Stimulated activated CD8-positive, alpha-beta memory T cell treated with anti-CD3 and anti-CD28 coated beads, Interleukin-2, amount 100 ng/mL, for 1 hour (primary cell): ENCODE results near the gene HUNK.

Experiments used
- DNase-seq, 2 donors: peaks; one replicate each; pipeline ENCODE4 v3.0.0-alpha.2; 2020; ENCODE audit warnings: low read depth in 2 of 2

The HUNK gene

DNA sequence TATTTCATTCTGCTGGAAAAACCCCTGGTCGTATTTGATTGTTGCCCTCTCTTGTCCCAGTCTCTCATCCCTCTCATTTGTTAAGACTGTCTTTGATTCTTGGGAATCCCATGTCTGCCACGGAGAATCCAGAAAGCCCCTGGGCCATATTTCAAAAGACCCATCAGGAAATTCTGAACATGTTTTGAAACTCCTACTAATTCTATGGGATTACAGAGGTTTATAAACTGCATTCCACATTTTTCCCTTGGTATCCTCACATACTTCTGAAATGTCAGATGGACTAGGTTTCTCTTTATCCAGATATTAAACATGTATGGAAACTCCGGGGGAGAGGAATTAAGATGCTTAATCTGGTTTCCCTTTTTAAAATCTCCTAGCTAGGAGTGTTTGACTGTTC lies 80.0 kb downstream of the HUNK start:
- no peak for DNase-seq

DNA sequence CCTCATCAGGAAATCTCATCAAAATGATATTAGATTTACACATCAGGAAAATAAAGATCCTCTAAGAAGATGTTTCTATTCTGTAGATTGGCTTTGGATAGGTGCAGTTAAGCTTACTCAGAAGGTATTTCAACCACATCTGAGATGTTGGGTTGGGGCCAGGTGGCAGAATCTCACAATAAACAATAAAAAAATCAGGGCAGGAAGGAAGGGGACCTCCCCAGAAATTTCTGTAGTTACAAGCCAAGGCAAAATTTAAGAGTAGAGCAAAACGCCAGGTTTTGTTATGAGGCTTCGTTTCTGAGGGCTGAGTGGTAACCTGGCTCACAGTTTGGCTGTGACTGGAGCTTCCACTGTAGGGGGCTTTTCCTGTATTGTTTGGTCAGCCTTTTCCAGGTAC lies 84.8 kb downstream of the HUNK start:
- DNase-seq, result no peak

DNA sequence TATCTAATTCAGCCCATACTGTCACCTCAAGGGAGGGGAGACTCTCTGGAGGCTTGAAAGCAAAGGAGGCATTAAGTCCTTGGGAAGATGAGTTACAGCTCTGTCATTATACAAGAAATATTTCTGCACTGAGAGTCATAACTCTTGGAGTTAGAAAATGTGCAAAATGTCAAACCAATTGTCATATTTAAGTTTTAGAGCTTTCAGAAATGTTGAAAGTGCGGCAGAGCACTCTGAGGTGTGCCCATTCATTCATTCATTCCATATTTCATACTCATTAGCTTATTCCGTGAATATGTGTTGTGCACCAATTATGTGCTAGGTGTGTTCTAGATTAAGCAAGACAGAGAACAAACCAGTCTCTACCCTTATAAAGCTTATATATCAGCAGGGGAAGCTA lies 87.1 kb downstream of the HUNK start:
- DNase-seq, result no peak

DNA sequence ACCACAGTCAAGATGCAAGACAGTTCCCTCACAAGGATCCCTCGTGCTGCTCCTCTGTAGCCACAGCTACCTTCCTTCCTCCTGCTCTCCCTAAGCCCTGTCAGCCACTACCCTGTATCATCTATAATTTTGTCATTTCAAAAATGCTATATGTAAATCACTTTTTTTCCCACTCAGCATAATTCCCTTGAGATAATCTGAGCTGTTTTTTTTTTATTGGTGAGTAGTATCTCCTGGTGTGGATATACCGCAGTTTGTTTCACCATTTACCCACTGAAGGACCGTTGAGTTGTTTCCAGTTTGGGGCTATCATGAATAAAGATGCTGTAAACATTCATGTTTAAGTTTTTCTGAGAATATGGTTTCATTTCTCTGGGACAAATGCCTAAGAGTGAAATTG lies 88.2 kb downstream of the HUNK start:
- DNase-seq, result no peak

DNA sequence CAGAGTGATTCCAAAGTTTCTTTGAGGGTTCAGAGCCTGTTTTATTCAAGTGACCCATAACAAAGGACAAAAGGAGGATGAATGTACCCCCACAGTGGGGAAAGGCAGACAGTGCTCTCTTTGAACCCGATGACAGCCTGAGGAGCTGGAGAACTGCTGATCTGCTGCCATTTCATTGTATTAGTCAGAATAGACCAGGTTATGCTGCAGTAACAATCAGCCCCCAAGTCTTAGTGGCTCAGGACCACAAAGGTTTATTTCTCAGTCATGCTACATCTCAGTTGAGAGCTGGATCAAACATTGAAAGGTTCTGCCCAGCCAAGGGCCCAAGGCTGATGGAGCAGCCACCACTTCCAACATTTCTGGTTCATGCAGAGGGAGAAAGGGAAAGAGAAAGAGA lies 88.9 kb downstream of the HUNK start:
- DNase-seq, result no peak

DNA sequence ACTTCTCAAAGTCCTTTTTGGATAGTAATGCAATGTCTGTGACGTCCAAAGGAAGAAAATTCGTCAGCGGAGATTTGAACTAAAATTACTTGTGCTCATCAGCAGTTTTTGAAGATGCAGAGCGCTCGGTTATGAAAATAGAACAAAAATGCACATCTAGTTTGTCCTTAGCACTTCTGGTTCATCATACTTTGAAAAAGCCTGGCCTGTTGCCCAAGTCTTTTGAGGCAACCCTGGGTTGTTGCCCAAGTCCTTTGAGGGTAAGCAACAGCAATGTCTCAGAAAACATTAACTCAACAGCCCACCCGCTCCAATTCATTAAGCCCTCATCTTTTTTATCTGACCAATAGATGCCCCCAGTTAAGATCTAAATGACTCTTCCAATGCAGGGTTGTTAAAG lies 91.9 kb downstream of the HUNK start:
- DNase-seq, result no peak

DNA sequence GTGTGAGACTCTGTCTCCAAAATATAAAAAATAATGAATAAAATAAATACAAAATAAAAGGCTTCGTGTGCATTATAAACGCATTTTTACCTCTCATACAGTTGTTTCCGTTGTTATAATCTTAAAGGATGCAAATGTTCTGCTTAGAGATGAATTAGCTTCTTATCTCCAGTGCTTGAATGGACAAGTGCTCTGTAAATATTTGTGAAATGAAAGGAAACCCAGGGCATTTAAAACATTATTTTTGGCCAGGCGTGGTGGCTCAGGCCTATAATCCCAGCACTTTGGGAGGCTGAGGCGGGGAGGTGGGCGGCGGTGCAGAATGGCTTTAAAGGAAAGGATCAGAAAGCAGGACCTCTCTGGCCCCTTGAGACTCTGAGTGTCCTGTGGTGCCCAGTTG lies 94.5 kb downstream of the HUNK start:
- no peak for DNase-seq

DNA sequence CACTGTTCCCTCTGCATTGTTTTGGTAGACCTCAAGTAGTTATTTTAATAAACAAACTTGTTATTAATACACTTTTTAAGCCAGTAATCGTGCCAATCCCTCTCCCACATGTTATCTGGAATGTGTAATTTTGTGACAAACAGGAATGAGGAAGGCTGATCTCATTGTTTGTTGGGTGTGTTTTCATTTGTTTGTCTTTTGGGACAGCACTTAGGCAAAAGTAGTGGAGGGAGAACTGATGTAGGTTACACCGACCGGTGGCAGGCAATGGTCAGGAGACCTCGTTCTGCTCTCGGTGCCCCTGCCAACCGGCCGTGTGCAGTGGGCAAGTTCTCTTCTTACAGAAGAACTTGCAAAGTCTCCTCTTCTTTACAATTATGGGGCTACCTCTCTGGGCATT lies 99.8 kb downstream of the HUNK start:
- DNase-seq, result no peak

DNA sequence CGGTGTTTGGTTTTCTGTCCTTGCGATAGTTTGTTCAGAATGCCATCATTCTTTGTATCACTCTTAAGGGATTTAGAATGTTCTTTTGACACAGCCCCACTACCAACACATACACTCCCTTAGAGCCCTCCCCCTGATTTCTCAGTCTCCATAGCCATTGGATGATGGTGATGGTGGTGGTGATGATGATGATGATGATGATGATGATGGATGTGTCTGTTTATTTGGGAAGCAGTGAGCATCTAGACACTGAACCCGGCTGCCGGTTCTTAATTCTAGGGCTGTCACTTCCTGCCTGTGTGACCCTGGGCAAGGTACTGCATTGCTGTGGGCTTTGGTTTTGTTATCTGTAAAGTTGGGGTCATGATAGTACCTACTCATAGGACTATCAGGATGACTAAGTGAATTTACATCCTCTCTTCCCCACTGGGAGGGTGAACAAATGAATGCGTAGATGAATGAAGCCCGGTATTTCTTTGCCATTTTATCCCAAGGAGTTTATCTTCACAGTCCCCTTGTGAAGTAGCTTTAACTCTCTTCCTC lies 100.7 kb downstream of the HUNK start:
- no peak for DNase-seq

DNA sequence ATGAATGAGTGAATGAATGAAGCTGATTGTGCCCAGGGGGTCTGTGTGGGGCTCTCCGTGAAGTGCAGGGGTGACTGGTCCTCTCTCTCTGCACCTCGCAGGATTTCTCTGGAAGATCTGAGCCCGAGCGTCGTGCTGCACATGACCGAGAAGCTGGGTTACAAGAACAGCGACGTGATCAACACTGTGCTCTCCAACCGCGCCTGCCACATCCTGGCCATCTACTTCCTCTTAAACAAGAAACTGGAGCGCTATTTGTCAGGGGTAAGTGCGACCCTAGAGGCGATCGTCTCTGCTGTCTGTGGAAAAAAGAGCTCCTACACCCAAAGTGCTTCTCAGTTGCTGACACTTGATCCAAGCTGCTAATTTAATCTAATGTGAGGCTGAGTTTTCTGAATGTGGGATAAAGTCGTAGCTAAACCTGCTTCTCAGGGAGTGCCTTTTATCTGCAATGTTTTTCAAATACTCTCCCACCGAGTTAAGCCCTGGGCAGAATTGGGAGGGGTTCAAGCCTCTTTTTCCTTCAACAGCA lies 101.7 kb downstream of the HUNK start:
- peak; percentile 0 to 2 for DNase-seq

DNA sequence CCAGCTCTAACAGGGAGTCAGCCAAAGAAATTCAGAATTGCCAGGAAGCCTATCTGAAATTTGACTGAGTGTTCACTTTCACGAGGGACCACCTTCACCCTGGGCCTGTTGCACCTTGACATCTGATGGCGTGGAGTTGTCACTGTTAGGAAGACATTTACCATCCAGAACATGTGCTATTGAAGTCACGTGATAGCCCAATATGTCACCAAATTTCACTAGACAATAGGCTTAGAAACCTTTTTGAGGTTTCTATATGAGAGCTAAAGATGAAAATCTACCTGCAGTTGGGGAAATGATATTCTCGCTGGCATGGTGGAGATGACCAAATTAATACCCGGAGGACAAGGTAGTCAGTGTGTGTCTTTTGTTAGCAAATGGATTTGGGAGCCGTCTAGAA lies 102.7 kb downstream of the HUNK start:
- no peak for DNase-seq

DNA sequence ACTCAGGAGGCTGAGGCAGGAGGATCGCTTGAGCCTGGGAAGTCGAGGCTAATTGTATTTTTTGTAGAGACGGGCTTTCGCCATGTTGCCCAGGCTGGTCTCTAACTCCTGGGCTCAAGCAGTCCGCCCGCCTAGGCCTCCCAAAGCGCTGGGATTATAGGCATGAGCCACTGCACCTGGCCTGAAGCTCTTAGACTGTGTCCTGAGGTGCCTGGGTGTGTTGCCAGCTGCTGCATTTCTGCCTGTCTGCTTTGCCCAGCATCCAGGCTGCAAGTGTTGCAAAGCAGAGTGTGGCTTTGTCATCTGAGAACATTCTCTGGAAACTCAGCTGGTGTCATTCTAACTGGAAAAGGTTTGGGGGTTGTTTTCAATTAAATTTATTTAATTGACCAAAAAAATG lies 105.0 kb downstream of the HUNK start:
- no peak for DNase-seq

DNA sequence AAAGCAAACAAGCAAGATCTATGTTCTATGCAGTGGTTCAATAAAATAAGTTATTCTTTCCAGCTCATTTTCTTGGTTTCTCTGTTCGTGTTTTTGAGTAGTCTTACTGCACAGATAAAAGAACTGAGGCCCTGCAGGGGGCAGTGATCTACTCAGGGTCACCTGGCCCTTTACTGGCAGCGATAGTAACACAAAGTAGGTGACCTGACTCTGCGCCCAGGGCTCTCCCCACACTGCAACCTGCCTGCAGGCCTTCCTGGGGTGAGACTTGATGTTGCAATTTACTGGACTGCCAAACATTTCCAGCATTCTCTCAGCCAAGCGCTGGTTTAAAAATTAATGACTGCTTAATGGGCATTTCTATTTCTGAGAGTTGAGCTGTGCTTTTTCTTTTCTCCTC lies 110.3 kb downstream of the HUNK start:
- no peak for DNase-seq

DNA sequence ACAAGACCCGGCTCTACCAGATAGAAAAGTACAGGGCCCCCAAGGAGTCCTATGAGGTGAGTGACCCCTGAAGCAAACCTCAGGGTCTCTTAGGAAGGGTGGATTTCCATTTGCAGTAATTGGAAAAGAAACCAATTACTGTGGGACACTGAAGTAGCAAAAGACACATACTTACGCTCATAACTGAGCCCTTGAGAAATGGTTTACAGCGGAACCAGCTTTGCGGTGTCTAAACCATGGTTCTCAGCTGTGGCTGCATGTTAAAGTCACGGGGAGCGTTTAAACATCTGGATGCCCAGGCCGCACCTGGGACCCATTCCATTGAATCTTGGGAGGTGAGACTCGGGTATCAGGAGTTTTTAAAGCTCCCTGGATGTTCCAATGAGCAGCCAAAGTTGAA lies 110.7 kb downstream of the HUNK start:
- DNase-seq, result no peak

DNA sequence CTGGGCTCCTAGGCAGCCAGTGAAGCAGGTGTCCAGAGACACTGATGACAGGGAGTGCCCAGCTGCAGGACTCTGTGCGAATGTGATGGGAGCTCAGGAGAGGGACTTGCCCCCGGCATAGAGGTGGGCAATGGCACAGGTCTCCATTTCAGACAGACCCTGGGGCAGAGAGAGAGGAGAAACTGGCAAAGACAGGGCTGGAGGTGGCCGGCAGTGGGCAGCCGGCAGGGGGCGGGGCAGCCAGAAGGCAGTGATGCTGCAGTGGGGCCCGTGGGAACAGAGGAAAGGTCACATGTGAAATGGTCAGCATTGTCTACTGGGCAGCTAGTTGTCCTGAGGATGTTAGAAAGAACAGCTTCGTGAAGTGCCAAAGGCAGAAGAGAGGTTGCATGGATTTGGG lies 112.6 kb downstream of the HUNK start:
- DNase-seq, result no peak

DNA sequence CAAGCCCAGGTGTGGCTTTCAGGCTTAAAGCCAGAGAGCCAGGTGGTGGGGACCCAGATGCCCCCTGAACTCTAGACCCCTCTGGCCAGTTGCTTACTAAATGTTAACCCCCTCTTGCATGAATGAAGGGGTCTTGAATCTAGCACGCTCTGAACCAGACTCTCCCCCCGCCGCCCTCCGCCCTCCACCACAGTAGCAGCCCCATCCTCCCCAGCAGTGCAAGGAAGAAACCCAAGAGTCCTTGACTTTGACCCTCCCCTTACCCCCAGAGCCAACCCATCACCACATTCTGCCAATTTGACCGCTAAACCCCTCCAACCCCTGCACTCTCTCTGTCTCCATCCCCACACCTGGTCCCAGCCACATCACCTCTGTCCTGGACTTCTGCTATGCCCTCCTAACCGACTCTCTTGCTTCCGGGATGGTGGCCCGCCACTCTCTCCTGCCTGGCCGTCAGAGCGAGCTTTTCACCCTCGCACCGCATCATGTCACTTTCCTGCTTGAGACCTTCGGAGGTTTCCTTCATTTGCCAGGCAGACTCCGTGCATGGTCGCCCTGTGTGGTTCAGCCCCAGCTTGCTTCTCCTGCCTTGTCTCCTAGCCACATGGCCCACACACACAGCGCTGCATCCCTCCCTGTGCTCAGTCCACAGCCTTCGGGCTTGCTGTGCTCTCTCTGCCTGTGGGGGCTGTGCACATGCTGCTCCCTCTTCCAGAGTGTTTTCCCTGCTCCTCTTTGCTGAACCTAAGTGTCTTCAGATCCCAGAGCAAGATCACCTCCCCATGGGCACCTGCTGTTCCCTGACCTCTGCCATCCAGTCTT lies 113.4 kb downstream of the HUNK start:
- no peak for DNase-seq

DNA sequence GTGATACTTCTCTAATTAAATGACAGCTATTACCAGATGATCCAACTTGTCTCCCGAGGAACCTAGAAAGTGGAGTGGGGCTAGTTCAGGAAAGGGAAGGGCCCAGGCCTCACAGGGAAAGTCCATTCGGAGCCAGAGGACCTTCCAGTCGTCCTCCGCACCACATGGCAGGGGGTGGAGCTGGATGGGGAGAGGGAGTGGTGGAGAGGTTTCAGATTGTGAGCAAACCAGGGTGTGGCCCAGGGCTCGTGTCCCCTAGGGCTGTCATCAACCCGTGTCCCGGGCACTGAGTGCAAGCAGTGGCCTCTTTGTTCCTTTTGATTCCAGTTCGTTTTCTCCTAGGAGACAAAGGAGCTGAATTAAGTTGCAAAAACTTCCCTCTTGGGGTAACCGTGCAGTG lies 114.9 kb downstream of the HUNK start:
- DNase-seq, result no peak

DNA sequence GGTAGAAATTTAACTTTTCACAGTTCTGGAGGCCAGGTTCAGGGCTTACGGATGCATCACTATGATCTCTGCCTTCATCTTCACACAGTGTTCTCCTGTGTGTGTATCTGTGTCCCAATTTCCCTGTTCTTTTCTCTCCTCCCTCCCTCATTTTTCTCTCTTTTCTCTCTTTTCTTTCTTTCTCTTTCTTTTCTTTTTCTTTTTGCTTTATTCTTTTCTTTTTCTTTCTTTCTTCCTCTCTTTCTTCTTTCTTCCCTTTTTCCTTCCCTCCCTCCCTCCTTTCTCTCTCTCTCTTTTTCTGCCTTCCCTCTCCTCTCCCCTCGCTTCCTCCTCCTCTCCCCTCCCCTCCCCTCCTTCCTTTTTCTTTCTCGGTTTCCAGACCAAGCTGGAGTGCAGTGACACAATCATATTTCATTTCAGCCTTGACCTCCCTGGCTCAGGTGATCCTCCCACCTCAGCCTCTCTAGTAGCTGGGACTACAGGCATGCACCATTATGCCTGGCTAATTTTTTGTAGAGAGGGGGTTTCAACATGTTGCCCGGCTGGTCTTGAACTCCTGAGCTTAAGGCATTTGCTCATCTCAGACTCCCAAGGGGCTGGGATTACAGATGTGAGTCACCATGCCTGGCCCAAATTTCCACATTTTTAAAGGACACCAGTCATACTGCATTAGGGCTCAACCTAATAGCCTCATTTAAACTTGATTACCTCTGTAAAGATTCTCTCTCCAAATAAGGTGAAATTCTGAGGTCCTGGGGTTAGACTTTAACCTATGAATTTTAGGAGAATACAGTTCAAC lies 115.9 kb downstream of the HUNK start:
- no peak for DNase-seq

DNA sequence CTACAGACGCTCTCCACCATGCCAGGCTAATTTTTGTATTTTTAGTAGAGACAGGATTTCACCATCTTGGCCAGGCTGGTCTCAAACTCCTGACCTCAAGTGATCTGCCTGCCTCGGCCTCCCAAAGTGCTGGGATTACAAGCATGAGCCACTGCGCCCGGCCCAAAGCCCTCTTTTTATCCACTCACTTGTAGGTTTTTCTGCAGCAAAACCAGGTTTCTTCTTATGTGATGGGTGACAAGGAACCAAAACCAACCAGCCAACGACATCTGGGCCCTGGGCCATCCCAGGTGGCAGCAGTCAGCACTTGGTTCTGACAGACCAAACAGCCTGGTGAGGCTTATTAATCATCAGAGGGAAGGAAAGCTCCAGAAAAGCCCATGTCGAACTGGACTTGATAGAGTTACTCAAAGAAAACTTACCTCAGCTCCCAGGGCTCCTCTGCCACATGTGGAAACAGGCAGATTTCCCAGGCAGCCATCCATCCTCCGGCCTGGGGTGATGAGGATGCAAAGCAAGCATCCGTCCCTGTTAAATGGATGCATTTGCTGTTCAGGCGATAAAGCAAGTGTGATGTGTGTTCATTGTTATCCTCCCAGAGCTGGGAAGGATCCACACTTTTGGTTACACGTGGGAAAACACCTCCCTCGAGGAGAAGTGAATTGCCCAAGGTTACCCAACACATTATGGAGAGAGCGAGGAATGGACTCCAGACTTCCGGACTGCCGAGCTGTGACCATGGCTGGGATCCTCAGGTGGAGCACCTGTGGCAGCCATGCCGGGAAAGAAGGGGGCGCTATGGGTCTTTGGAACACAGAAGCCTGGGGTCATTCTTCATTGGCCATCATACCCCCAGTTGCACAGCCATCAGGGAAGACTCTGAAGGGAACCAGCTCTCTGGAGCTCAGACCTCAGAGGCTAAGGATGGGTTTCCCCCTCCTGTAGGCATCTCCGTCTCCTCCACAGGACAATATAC lies 118.8 kb downstream of the HUNK start:
- DNase-seq, result no peak

DNA sequence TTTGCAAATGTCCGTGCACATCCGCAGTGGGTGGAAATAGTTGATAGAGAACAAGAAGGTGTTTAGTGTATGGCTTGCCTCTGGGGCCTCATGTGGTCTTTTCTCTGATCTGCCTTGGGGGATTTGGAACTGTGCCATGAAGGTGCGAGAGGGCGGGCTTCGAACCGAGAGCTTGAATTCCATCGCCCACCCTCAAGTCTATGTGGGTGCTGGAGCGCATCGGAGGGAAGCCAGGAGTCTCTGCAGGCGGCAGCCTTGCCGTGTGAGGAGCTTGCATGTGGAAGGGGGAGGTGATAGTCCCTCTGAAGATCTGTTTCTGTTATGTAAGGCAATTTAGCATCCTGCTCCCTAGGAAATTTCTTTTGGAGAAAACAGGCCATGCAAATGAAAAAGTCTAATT lies 119.6 kb downstream of the HUNK start:
- no peak for DNase-seq
